HCT116 (cell line): Measurements from ENCODE around the gene TACR2.

Source experiments
- SIN3A ChIP-seq: IDR thresholded peaks from 2 replicates; pipeline ENCODE4 v1.6.1; 2012; ENCODE audit warnings: low read depth
- SP1 ChIP-seq: IDR thresholded peaks from 2 replicates; pipeline ENCODE4 v1.6.1; 2012; ENCODE audit warnings: low read depth
- TF ChIP-seq, protein P1 (sequence below), 3 experiments: fragments of 200-600 bp in 1 of 3; sonication (generic) in 1 of 3; IDR thresholded peaks in 2 of 3; conservative IDR thresholded peaks in 1 of 3; 2 replicates each; pipeline ENCODE4 v1.5.1; 2012 to 2017; ENCODE audit warnings: low read depth in 2 of 3, low read length in 2 of 3, antibody characterized with exemption in 1 of 3, borderline replicate concordance in 1 of 3, control low read depth in 1 of 3, mild to moderate bottlenecking in 1 of 3, mixed read lengths in 1 of 3, mixed run types in 1 of 3, moderate library complexity in 1 of 3; ENCODE audit not compliant: insufficient read depth in 1 of 3

DNA sequence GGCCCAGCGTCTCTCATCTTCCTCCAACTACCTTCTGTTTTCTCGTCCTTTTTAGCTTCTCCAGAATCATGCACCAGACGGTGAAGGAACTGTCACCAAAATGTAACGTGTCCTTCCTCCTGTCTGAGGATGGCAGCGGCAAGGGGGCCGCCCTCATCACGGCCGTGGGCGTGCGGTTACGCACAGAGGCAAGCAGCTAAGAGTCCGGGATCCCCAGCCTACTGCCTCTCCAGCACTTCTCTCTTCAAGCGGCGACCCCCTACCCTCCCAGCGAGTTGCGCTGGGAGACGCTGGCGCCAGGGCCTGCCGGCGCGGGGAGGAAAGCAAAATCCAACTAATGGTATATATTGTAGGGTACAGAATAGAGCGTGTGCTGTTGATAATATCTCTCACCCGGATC lies 15.8 kb downstream of the TACR2 start:
- TF ChIP-seq SIN3A = no peak
- TF ChIP-seq, protein P1, sequence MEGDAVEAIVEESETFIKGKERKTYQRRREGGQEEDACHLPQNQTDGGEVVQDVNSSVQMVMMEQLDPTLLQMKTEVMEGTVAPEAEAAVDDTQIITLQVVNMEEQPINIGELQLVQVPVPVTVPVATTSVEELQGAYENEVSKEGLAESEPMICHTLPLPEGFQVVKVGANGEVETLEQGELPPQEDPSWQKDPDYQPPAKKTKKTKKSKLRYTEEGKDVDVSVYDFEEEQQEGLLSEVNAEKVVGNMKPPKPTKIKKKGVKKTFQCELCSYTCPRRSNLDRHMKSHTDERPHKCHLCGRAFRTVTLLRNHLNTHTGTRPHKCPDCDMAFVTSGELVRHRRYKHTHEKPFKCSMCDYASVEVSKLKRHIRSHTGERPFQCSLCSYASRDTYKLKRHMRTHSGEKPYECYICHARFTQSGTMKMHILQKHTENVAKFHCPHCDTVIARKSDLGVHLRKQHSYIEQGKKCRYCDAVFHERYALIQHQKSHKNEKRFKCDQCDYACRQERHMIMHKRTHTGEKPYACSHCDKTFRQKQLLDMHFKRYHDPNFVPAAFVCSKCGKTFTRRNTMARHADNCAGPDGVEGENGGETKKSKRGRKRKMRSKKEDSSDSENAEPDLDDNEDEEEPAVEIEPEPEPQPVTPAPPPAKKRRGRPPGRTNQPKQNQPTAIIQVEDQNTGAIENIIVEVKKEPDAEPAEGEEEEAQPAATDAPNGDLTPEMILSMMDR (IDR thresholded peaks at IDR 0.05 in 2 of 3, conservative IDR thresholded peaks at IDR 0.05 in 1 of 3; ENCODE audit: borderline replicate concordance in 1 of 3, insufficient read depth in 1 of 3, low read depth in 2 of 3, low read length in 2 of 3) = no peak
- TF ChIP-seq SP1 = no peak
